Mesendoderm (in vitro differentiated cells): ENCODE data around the gene ANKRD33B.
"Not testable (repeated sequence)": the region's sequence is repeated elsewhere in the genome, so short reads cannot be mapped to it uniquely, and the experiment has no call there.

Source experiments
- DNase-seq: peaks from one replicate; pipeline ENCODE4 v3.0.0; 2013
- H2AK5ac ChIP-seq: 2 replicates; pipeline ENCODE4 v1.6.1; 2013; ENCODE audit warnings: low read length, inconsistent platforms
- H2BK120ac ChIP-seq: 2 replicates; pipeline ENCODE4 v1.6.1; 2013; ENCODE audit warnings: low read depth, mild to moderate bottlenecking, low read length, moderate library complexity, mixed read lengths
- H2BK15ac ChIP-seq: replicated peaks from 2 replicates; pipeline ENCODE4 v1.6.1; 2013; ENCODE audit warnings: low read depth, mild to moderate bottlenecking, moderate library complexity
- H2BK5ac ChIP-seq: 2 replicates; pipeline ENCODE4 v1.6.1; 2013; ENCODE audit warnings: low read length, inconsistent platforms
- H3K18ac ChIP-seq: 2 replicates; pipeline ENCODE4 v1.6.1; 2013; ENCODE audit warnings: mild to moderate bottlenecking, low read length, mixed read lengths
- H3K23ac ChIP-seq: one replicate; pipeline ENCODE4 v1.6.1; 2013; ENCODE audit warnings: low read length
- H3K27ac ChIP-seq: 2 replicates; pipeline ENCODE4 v1.5.1; 2013; ENCODE audit warnings: low read depth, mild to moderate bottlenecking, inconsistent platforms, low read length, moderate library complexity
- H3K27me3 ChIP-seq: 2 replicates; pipeline ENCODE4 v1.6.1; 2013; ENCODE audit warnings: low read length, control low read depth, mild to moderate bottlenecking, inconsistent platforms; ENCODE audit not compliant: insufficient read depth, poor library complexity
- H3K36me3 ChIP-seq: 2 replicates; pipeline ENCODE4 v1.6.1; 2013; ENCODE audit warnings: low read length, inconsistent platforms; ENCODE audit not compliant: control insufficient read depth, insufficient read depth
- H3K4ac ChIP-seq: one replicate; pipeline ENCODE4 v1.6.1; 2013; ENCODE audit warnings: low read depth, mild to moderate bottlenecking, low read length, moderate library complexity
- H3K4me1 ChIP-seq: 2 replicates; pipeline ENCODE4 v1.6.1; 2013; ENCODE audit warnings: low read depth, low read length, inconsistent platforms; ENCODE audit not compliant: control insufficient read depth
- H3K4me2 ChIP-seq: 2 replicates; pipeline ENCODE4 v1.6.1; 2013; ENCODE audit warnings: low read length
- H3K4me3 ChIP-seq: 2 replicates; pipeline ENCODE4 v1.5.1; 2013; ENCODE audit warnings: mild to moderate bottlenecking, low read length
- H3K56ac ChIP-seq: one replicate; pipeline ENCODE4 v1.6.1; 2013; ENCODE audit warnings: low read length
- H3K79me1 ChIP-seq: 2 replicates; pipeline ENCODE4 v1.6.1; 2013; ENCODE audit warnings: low read length, inconsistent platforms
- H3K79me2 ChIP-seq: 2 replicates; pipeline ENCODE4 v1.6.1; 2013; ENCODE audit warnings: mild to moderate bottlenecking, low read length; ENCODE audit not compliant: control insufficient read depth, insufficient read depth
- H3K9ac ChIP-seq: 2 replicates; pipeline ENCODE4 v1.6.1; 2013; ENCODE audit warnings: low read length, inconsistent platforms
- H4K5ac ChIP-seq: one replicate; pipeline ENCODE4 v1.6.1; 2013; ENCODE audit warnings: low read length
- H4K8ac ChIP-seq: one replicate; pipeline ENCODE4 v1.6.1; 2013; ENCODE audit warnings: low read depth, mild to moderate bottlenecking, control low read depth, low read length, moderate library complexity
- WGBS: extraction: QIAGEN DNeasy Blood & Tissue Kit; methylation state at CpG from one replicate; pipeline ENCODE4 v1.1.7; 2013; ENCODE audit warnings: low lambda C conversion rate, missing lambda C conversion rate; ENCODE audit not compliant: insufficient coverage; ENCODE audit errors: extremely low coverage; 5-methylcytosine and 5-hydroxymethylcytosine counted together

Gene ANKRD33B

DNA sequence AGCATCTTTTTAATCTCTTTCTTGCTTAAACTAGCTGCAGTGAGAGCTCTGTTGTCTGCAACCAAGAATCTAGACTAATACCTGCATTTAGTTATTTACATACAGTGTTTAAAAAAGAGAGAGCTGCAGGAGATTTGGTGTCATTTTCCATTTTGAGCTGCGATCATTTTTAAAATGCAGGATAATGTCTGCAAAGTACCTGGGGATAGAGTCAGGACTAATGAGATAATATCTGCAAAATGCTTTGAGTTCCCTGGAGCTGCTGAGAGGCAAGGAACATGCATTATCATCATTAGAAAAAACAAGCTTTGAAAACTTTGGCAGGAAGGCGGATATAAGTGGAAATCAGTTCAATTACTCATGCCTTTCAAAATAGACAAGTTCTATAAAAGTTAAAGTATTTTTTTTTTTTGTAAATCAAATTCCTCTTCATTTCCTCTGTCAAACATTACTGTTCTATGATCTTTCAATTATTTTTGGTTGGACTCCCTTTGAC, 21.8 kb upstream of the ANKRD33B start:
- WGBS = no CpG with 5 or more reads among the region's 2 CpGs
- H3K79me1 ChIP-seq = no peaks in the 10 kb centered on the region
- no peak overlapping the region for H3K27ac ChIP-seq
- H3K27me3 ChIP-seq = no peaks in the 10 kb centered on the region
- H3K18ac ChIP-seq = no peak overlapping the region
- no peak for DNase-seq
- no peak overlapping the region for H4K8ac ChIP-seq
- no peak overlapping the region for H2BK5ac ChIP-seq
- no peak overlapping the region for H2AK5ac ChIP-seq
- H3K4me1 ChIP-seq = peaks cover under 1% of the 10 kb centered on the region
- H2BK15ac ChIP-seq = no peak overlapping the region
- no peak overlapping the region for H3K9ac ChIP-seq
- no peak overlapping the region for H2BK120ac ChIP-seq
- H3K23ac ChIP-seq = no peak overlapping the region
- H3K4me2 ChIP-seq = no peak overlapping the region
- H3K36me3 ChIP-seq = no peaks in the 10 kb centered on the region
- H4K5ac ChIP-seq = no peak overlapping the region
- H3K56ac ChIP-seq = no peak overlapping the region
- H3K4me3 ChIP-seq = no peak overlapping the region
- H3K4ac ChIP-seq = no peak overlapping the region
- H3K79me2 ChIP-seq = no peaks in the 10 kb centered on the region

DNA sequence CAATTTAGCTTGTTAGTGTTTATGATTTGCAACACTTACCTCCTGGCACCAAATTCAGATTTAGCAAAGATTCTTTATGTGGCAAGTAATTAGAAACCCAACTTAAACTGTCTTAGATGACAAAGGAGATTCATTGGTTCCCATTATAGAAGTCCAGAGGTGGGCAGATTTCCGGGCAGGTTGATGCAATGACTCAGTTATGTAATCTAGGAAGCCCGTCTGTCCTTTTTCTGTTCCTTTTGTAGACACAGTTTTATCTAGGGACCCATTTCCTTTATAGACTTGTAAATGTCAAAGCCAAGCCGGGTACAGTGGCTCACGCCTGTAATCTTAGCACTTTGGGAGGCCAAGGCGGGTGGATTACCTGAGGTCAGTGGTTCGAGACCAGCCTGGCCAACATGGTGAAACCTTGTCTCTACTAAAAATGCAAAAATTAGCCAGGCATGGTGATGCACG, 20.3 kb upstream of the ANKRD33B start:
- no peak overlapping the region for H3K9ac ChIP-seq
- no peaks in the 10 kb centered on the region for H3K4me1 ChIP-seq
- H4K5ac ChIP-seq = no peak overlapping the region
- no peak overlapping the region for H3K56ac ChIP-seq
- no CpG with 5 or more reads among the region's 7 CpGs for WGBS
- no peaks in the 10 kb centered on the region for H3K79me1 ChIP-seq
- H3K4me2 ChIP-seq = no peak overlapping the region
- no peaks in the 10 kb centered on the region for H3K27me3 ChIP-seq
- no peak overlapping the region for H2BK5ac ChIP-seq
- no peak overlapping the region for H3K18ac ChIP-seq
- no peaks in the 10 kb centered on the region for H3K79me2 ChIP-seq
- no peak overlapping the region for H3K23ac ChIP-seq
- H4K8ac ChIP-seq = no peak overlapping the region
- H2AK5ac ChIP-seq = no peak overlapping the region
- H2BK120ac ChIP-seq = no peak overlapping the region
- no peaks in the 10 kb centered on the region for H3K36me3 ChIP-seq
- no peak overlapping the region for H3K4ac ChIP-seq
- no peak overlapping the region for H2BK15ac ChIP-seq
- H3K27ac ChIP-seq = no peak overlapping the region
- no peak for DNase-seq
- H3K4me3 ChIP-seq = no peak overlapping the region

DNA sequence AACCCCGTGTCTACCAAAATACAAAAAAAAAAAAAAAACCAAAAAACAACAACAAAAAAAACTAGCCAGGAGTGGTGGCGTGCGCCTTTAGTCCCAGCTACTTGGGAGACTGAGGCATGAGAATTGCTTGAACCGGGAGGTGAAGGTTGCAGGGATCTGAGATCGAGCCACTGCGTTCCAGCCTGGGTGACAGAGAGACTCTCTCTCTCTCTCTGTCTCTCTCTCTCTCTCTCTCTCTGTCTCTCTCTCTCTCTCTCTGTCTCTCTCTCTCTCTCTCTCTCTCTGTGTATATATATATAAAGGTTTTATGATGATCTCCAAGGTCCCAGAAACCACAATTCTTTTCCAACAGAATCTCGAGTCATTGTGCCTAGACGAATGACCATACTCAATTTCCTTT, 18.8 kb upstream of the ANKRD33B start:
- no peak overlapping the region for H2BK15ac ChIP-seq
- H2AK5ac ChIP-seq = no peak overlapping the region
- H3K23ac ChIP-seq = no peak overlapping the region
- H4K5ac ChIP-seq = no peak overlapping the region
- no peak overlapping the region for H3K18ac ChIP-seq
- H3K36me3 ChIP-seq = no peaks in the 10 kb centered on the region
- H2BK5ac ChIP-seq = no peak overlapping the region
- no peak overlapping the region for H3K9ac ChIP-seq
- H3K4ac ChIP-seq = no peak overlapping the region
- H3K4me3 ChIP-seq = no peak overlapping the region
- no peak overlapping the region for H4K8ac ChIP-seq
- no peaks in the 10 kb centered on the region for H3K79me1 ChIP-seq
- H3K4me2 ChIP-seq = no peak overlapping the region
- H3K27me3 ChIP-seq = no peaks in the 10 kb centered on the region
- DNase-seq = no peak
- no peak overlapping the region for H3K27ac ChIP-seq
- WGBS = no CpG with 5 or more reads among the region's 8 CpGs
- H2BK120ac ChIP-seq = no peak overlapping the region
- no peaks in the 10 kb centered on the region for H3K79me2 ChIP-seq
- H3K56ac ChIP-seq = no peak overlapping the region
- no peaks in the 10 kb centered on the region for H3K4me1 ChIP-seq

DNA sequence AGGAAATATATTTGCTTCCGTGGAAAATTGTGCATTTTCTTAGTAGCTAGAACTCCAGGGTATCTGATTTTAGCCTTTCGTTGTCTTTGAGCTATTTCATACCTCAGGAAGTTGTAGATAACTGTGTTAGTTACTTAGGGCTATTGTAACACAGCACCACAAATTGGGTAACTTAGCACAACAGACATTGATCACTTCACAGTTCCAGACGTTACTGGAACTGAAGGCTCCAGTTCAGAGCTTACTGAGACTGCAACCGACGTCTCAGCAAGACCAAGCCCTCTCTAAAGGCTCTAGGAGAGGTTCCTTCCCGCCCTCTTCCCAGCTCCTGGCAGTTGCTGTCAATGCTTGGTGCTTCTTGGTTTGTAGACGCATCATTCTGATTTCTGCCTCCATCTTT, 17.7 kb upstream of the ANKRD33B start:
- Histone ChIP-seq H3K23ac (no peak overlapping the region), H3K4me3 (no peak overlapping the region), H3K27me3 (no peaks in the 10 kb centered on the region), H3K18ac (no peak overlapping the region), H3K27ac (no peak overlapping the region), H2BK120ac (no peak overlapping the region), H2AK5ac (no peak overlapping the region), H2BK5ac (no peak overlapping the region), H4K8ac (no peak overlapping the region), H3K4me1 (no peaks in the 10 kb centered on the region), H3K9ac (no peak overlapping the region), H3K79me1 (no peaks in the 10 kb centered on the region), H3K4ac (no peak overlapping the region), H4K5ac (no peak overlapping the region), H3K36me3 (no peaks in the 10 kb centered on the region), H3K56ac (no peak overlapping the region), H2BK15ac (no peak overlapping the region), H3K4me2 (no peak overlapping the region), H3K79me2 (no peaks in the 10 kb centered on the region)
- no peak for DNase-seq
- no CpG with 5 or more reads among the region's 7 CpGs for WGBS

DNA sequence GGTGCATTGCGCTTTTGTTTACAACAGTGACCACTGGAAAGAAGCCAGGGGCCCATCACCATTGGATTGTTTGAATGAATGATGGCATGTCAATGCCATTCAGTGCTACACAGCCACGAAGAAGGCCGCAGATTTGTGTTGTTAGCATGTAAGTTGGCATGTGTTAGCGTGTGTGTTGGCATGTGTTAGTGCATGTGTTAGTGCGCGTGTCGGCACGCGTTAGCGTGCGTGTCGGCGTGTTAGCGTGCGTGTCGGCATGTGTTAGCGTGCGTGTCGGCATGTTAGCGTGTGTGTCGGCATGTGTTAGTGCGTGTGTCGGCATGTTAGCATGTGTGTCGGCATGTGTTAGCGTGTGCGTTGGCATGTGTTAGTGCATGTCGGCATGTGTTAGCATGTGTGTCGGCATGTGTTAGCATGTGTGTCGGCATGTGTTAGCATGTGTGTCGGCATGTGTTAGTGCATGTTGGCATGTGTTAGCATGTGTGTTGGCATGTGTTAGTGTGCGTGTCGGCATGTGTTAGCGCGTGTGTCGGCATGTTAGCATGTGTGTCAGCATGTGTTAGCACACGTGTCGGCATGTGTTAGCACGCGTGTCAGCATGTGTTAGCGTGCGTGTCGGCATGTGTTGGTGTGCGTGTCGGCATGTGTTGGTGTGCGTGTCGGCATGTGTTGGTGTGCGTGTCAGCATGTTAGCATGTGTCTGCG, 15.3 kb upstream of the ANKRD33B start:
- Histone ChIP-seq H3K4ac (no peak overlapping the region), H4K5ac (no peak overlapping the region), H4K8ac (no peak overlapping the region), H3K79me1 (no peaks in the 10 kb centered on the region), H2BK15ac (no peak overlapping the region), H3K56ac (no peak overlapping the region), H3K9ac (no peak overlapping the region), H3K79me2 (no peaks in the 10 kb centered on the region), H3K18ac (no peak overlapping the region), H3K36me3 (no peaks in the 10 kb centered on the region), H3K27me3 (no peaks in the 10 kb centered on the region), H3K4me1 (peaks cover 2% of the 10 kb centered on the region), H2BK5ac (no peak overlapping the region), H2AK5ac (no peak overlapping the region), H3K27ac (no peak overlapping the region), H2BK120ac (no peak overlapping the region), H3K4me2 (no peak overlapping the region), H3K4me3 (no peak overlapping the region), H3K23ac (no peak overlapping the region)
- DNase-seq = no peak
- WGBS = 100% methylated on average over 11 of the region's 48 CpGs

DNA sequence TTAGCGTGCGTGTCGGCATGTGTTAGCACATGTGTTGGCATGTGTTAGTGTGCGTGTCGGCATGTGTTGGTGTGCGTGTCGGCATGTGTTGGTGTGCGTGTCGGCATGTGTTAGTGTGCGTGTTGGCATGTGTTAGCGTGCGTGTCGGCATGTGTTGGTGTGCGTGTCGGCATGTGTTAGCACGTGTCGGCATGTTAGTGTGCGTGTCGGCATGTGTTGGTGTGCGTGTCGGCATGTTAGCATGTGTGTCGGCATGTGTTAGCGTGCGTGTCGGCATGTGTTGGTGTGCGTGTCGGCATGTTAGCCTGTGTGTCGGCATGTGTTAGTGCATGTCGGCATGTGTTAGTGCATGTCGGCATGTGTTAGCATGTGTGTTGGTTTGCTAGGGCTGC, 14.8 kb upstream of the ANKRD33B start:
- not testable (repeated sequence) for DNase-seq, H4K8ac ChIP-seq, H3K27me3 ChIP-seq, H3K23ac ChIP-seq, H3K79me1 ChIP-seq, H3K56ac ChIP-seq, H2AK5ac ChIP-seq, H2BK5ac ChIP-seq, H2BK120ac ChIP-seq, H3K4me2 ChIP-seq, H3K9ac ChIP-seq, H3K27ac ChIP-seq, H3K4me3 ChIP-seq, H3K36me3 ChIP-seq, H4K5ac ChIP-seq, H3K79me2 ChIP-seq, H3K4me1 ChIP-seq, H3K18ac ChIP-seq, H2BK15ac ChIP-seq, H3K4ac ChIP-seq
- no CpG with 5 or more reads among the region's 30 CpGs for WGBS
